GM03348 (cell line): ENCODE data around the gene FOXI1.
A peak's percentile ranks its signal among the peaks of the same experiment; 100 is the strongest.

ENCODE experiments used
- DNase-seq: peaks from one replicate; pipeline ENCODE4 v3.0.0; 2012; ENCODE audit warnings: low spot score

The FOXI1 gene

DNA sequence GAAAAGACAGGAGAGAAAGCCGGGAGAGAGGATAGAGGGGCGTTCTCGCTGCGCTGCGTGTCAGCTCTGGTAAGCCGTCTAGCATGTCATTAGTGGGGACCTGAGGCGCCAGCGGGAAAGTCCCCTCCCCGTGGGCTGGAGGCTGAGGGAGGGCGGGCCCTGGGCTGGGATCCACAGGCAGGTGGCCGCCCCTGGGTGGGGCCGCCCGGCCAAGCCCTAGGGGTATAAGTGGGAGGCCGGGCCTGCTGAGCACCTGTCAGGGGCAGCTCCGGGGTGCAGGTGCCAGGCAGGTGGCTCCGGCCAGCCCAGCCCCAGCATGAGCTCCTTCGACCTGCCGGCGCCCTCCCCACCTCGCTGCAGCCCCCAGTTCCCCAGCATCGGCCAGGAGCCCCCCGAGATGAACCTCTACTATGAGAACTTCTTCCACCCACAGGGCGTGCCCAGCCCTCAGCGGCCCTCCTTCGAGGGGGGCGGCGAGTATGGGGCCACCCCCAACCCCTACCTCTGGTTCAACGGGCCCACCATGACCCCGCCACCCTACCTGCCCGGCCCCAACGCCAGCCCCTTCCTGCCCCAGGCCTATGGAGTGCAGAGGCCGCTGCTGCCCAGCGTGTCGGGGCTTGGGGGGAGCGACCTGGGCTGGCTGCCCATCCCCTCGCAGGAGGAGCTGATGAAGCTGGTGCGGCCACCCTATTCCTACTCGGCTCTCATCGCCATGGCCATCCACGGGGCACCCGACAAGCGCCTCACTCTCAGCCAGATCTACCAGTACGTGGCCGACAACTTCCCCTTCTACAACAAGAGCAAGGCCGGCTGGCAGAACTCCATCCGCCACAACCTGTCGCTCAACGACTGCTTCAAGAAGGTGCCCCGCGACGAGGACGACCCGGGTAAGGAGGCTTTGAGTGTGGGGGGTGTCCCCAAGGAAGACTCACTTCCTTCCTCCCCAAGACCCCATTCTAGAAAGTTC is at the start of gene FOXI1:
Gene FOXI1, plus strand, starts transcription at position 256 of the 970 bp plus-strand sequence. Its CDS starts 61 bp downstream, at position 317.
- no peak for DNase-seq

DNA sequence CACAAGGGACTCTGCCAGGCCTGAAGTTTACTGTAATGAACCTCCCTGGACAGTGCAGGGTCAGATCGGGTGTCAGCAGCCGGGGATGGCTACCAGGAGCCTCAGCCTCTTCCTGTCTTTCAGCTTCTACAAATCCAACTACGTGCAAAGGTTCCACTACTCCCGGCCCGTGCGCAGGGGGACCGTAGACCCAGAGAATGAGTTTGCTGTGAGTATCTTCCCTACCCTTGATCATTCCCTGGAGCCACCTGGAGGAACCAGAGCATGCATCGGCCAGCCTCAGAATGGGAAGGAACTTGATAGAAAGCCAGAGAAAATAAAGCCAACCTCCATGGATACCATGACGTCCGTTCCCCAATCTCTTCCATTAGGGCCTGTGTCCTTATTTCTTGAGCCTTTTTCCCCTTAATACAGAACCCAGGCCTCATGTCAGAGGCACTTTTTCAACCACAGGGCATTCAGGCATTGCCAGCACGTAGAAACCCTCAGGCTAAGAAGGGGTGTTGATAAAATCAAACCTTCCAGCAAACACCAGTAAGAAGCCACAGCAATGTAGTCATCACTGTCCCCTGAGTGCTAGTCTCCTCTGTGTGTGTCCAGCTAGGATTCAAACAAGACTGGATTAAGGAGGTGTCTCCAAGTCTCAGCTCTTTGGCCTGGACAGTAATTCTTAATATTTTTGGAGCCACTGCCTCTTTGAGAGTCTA is 49.0 kb upstream of the FOXI1 start:
- no peak for DNase-seq

DNA sequence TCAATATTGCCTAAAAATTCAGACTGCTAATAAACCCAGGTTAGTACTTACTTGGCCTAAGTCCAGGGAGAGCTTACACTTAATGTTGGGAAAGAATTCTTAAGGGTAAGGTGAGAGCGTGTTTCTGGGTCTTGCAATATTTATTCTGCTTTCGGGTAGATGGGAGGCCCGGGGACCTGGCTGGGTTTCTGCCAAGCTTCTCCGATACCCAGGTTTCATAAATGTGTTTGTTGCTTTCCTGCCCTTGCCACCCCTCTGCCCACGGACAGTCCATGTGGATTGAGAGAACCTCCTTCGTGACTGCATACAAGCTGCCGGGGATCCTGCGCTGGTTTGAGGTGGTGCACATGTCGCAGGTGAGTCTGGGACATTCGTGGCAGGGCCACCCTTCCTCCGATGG is 48.4 kb upstream of the FOXI1 start:
- DNase-seq = no peak

DNA sequence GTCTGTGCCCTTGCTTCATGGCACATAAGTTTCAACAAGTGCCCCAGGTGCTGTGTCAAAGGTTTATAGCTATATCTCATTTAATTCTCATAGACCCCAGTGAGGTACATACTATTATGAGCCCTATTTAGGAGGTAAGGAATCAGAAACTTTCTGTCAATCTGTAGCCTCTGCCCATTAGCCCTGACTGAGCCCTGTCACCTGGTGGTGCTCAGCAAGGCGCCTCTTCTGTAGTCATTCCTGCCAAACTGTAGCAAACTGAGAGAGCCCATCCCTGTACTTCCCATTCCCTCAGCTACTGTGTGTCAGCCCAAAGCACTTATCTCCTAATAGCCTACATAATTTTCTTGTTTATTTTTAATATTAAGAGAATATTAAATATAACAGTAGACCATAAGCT is 46.5 kb upstream of the FOXI1 start:
- no peak for DNase-seq

DNA sequence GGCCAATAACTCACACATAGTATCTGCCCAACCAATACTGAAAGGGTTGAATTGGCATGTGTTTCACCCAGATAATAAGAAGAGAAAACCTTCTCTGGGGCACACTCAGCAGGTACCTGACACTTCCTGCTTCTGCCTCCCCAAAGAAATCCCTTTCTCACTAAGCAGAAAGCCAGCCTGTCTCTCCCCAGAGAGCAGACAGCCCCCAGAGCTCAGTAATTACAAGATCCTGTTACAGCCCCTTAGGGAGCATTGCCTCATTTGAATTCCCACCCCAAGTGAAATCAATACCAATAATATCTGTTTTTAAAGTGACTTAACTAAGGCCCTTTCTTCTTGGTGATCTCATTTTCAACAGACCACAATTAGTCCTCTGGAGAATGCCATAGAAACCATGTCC is 38.5 kb upstream of the FOXI1 start:
- no peak for DNase-seq

DNA sequence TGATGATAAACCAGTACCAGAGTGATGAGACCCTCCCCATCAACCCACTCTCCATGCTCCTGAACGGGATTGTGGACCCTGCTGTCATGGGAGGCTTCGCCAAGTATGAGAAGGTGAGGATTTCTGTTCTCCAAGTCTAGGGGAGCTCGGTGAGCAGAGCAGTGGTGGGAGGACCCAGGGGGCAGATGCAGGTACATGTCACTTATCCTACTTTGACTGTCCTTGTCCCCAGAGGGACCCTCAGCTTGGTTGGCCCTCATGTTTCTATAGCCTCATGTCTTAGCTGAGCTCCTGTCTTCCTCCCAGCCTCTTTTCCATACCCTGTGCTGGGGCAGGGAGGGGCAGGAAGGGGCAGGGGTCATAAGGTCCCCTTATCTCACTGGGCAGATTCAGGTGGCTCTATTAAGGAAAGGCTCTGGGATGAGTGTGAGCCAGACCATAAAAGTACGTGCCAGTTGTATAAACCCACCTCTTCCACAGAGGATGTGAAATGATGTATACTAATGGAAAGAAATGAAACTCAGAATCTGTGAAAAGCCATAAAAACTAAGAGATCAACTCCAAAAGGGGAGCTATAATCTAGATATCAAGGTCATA is 38.0 kb upstream of the FOXI1 start:
- DNase-seq = no peak

DNA sequence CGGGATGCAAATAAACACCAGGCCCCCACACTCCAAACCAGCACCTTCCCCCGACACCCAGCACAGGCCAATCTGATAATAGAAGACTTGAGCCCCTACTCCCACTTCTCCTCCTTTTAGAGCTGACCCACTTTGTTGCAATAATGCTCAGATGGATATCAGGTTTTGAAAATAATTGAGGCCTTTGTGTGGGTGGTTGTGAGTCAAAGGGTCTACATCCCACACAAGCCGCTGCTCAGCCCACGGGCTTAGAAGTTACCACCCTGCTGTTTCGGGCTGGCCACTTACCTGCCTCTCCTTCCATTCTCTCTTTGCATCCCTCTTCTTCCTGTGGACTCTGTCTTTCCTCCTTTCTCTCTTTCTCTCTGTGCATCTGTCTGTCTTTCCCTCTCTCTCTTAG is 36.2 kb upstream of the FOXI1 start:
- no peak for DNase-seq

DNA sequence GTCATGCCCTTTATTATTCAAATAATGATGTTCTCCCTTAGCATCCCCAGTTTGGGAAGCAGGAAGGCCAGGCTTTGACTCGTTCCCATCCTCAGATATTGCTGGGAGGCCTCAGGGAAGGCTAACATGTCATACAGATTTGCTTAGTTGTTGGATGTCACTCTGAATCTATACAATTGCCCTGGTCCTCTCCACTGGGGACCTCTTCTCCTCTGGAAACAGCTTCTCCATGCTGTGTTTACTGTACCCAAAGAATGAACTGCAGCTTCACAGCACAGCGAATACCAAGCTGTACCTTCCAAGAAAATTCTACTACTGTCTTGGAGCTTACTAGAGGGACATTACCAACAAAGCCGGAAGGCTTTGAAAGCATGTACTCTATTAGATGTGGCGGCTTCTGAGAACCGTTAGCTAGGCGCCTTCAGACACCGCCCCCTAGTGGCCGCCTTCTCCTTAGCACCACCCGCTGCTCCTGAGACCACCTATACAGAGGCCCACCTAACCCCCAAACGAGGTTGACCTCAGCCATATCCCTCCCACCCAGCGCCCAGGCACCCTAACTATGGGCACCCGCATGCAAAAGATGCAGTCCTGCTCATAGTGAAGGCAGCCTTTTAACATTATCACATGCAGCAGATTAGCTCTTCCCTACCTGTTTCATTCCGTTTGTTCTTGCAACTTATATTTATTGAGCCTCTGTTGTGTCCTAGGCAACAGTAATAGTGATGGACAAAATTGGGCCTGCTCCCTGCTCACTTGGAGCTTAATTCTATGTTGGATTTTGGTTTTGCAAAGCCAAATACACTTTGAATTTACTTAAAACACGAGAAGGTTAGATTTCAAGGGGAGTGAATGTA is 34.9 kb upstream of the FOXI1 start:
- peak; percentile 86 for DNase-seq

DNA sequence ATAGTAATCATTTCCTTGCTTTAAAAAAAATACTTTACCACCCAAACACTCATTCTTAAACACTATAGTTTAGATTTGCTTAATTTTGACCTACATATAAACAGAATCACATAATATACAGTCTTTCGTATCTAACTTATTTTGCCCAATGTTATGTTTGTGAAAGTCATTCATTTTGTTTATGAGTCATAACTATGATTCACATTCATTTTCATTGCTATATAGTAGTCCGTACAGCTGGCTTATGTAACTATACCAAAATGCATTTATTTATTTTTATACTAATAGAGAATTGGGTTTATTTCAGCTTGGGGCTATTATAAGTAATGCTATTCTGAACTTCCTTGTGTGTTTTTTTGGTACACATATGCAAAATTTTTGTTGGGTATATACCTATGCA is 33.9 kb upstream of the FOXI1 start:
- DNase-seq = no peak

DNA sequence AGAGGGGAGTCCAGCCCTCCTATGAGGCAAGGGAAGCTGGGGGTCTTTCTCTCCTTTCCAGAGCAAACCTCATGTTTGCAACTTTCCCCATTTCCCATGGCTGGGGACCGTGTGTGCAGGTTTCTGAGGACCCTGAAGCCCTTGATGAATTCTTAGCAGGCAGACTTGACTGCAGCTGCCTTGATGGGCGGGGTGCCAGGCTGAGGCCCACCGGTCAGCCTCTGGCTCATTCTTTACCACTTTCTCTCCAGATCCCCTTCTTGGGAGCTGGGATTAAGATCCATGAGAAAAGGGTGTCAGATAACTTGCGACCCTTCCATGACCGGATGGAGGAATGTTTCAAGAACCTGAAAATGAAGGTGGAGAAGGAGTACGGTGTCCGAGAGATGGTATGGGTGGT is 30.0 kb upstream of the FOXI1 start:
- DNase-seq = no peak

DNA sequence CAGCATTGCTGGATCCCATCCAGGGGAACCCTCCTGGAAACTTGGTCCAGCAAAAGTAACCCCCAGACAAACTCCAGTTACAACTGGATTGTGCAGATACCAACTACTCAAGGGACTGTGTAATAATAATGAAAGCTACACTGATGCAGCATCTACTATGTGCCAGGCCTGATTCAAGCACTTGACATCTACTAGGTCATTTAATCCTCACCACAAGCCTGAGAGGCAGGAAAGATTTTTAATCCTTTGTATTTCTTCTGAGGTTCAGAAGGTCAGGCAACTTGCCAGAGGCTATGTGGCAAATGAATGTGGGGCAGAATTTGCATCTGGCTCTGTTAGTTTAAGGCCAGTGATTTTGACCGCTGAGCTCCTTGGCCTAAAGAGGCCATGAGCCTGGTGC is 29.5 kb upstream of the FOXI1 start:
- DNase-seq = no peak

DNA sequence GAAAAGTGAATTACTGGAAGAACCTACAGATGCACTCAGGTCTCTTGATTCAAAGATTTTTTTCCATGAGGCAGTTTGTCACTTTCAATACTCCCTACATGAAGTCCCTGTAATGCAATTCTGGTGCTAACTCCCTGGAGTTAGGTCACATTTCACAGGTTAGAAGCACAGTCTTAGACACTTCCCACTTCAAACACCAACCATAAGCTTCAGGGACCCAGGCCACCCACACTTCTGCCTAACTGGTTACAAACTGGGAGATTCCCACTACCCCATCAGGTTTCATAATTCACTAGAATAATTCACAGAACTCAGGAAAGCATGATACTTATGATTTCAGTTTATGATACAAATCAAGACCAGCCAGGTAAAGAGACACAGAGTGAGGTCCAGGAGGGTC is 29.0 kb upstream of the FOXI1 start:
- no peak for DNase-seq

DNA sequence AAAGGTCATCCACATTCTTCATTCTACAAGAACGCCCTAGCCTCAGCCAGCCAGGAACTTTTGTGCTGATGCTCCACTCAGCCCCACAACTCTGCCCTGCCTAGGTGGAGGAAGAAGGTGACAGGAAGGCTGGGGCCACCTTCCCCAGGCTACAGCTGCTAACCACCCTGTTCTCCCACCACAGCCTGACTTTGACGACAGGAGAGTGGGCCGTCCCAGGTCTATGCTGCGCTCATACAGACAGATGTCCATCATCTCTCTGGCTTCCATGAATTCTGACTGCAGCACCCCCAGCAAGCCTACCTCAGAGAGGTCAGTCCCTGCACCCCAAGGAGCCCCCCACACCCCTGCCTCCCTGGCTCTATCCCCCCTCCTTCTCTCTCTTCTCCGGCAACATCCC is 28.2 kb upstream of the FOXI1 start:
- no peak for DNase-seq

DNA sequence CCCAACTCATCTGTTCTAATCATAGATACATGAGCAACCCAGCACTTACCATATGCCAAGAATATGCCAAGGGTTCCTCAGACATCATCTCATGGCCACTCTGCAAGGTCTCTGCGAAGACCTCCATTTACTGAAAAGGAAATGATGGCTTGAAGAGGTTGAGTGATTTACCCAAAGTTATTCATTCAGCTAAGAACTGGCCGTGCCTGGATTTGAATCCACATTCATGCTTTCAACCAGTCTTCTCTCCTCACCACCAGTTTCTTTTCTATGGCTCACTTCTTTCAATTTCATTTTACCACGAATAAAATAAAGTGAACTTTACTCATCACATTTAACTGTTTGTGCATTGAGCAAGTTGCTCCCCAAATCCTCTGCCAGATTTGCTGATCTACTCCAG is 27.2 kb upstream of the FOXI1 start:
- no peak for DNase-seq

DNA sequence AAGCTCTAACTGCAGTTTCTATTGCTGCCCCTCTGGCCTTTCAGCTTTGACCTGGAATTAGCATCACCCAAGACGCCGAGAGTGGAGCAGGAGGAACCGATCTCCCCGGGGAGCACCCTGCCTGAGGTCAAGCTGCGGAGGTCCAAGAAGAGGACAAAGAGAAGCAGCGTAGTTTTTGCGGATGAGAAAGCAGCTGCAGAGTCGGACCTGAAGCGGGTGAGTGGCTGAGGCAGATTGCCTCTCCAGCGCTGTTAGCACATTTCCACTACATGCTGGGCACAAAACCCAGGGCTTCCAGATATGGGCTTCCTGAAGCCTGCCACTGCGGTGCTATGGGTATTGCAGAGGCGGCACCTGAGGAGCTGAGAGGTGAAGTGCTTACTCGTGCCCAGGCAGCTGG is 26.8 kb upstream of the FOXI1 start:
- DNase-seq = no peak

DNA sequence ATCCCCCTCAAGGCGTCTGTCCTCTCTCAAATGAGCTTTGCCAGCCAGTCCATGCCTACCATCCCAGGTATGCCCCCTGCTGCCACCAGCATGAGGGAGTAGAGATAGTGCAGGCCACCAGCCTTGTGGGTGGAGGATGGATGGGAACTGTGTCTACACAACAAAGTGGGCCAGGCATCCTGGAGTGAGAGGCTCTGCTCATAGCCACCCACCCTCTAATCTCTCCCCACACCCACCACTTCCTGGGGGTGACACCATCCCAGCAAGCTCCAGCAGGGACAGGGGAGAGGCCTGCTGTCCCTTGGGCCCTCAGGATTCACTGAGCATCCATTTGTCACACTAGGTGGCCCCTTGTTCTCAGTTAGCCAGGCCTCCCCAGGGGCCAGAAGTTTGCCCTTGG is 25.5 kb upstream of the FOXI1 start:
- no peak for DNase-seq

DNA sequence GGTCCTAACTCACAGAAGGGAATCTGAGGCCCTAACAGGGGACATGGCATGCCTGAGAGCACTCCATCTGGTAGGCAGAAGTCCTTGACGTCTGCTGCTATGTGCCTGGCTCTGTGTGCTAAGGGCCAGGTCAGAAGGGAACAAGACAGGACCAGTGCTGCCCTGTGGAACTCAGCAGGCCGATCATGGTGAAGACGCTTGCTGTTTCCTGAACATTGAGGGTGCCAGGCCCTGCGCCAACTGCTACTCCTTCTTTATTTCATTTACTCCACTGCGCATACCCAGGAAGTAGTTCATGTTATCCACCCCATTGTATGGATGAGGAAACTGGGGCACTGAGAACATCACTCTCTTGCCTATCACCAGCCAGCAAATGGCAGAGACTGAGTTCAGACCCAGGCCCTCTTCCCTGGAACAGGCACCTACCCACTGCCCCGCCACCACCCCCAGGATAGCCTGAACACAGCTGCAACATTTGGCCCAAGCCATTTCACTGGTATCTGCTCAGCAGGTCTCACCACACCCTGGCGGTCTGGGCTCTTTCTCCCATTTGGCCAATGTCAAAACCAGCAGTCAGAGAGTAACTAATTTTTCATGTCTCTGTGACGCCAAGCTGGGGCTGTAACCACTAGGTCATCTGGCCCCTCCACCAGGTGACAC is 24.8 kb upstream of the FOXI1 start:
- no peak for DNase-seq

DNA sequence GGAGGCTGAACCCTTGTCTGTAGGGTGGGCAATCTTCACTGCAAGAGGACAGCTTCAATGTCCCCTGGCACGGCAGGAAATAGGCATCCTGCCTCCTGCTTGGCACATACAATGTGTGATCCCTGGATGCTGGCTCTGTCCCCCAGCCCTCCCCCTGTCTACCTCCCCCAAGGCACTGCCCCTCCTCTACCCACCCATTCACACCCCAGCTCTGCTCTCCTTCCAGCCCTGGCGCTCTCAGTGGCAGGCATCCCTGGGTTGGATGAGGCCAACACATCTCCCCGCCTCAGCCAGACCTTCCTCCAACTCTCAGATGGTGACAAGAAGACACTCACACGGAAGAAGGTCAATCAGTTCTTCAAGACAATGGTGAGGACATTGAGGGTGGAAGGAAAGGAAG is 24.1 kb upstream of the FOXI1 start:
- no peak for DNase-seq

DNA sequence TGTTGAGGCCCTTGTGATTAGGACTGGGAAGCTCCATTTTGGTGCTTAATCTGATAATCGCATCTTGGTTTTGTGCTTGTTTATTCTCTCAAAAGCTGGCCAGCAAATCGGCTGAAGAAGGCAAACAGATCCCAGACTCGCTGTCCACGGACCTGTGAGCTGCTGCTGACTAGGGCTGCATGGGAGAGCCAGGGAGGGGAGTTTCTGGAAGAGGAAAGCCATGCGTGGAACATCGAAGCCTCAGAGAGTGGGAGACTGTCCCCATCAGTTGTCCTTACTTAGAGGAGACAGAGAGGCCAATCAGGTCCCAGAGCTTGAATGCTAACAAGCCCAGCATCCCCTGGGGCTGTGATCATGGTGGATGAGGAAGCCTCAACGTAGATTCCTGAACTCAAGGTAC is 23.0 kb upstream of the FOXI1 start:
- no peak for DNase-seq

DNA sequence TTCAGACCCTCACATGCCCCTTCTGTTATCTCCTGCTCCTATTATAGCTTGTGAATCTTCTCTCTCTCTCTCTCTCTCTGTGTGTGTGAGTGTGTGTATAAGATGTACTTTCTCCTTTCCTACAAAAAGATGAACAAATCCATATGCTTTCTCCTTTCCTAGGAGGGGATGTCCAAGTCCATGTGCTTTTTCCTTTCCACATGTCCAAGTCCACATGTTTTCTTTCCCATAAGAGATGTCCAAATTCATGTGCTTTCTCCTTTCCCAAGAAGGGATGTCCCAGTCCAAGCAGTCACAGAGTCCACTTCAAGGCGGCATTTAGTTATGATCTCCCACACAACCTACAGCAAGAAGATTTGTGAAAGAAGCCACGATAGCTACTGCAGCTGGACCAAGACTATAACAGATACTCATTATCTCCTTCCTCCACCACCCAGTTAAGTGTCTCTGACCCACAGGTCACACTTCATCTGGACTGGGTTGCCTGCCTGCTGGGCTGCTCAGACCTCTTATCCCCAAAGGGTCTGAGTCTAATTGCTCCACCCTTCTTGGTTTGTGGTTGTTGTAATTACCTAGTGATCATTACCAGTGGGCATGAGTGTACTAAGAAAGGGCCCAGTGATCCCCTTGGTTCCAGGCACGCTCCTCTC is 18.4 kb upstream of the FOXI1 start:
- DNase-seq = no peak
